IPS-20b (cell line): ENCODE results near the gene UHRF1.

ENCODE experiments used
- H3K27ac ChIP-seq: one replicate; pipeline ENCODE4 v1.5.1; 2013; ENCODE audit warnings: low read length
- H3K27me3 ChIP-seq: 2 replicates; pipeline ENCODE4 v1.6.1; 2013; ENCODE audit warnings: mild to moderate bottlenecking, low read length, inconsistent platforms; ENCODE audit not compliant: insufficient read depth
- H3K36me3 ChIP-seq: 2 replicates; pipeline ENCODE4 v1.6.1; 2013; ENCODE audit warnings: low read depth, mild to moderate bottlenecking, inconsistent platforms, low read length, moderate library complexity; ENCODE audit not compliant: insufficient read depth
- H3K4me1 ChIP-seq: 2 replicates; pipeline ENCODE4 v1.6.1; 2013; ENCODE audit warnings: mild to moderate bottlenecking, control low read depth, inconsistent platforms, low read length, moderate library complexity; ENCODE audit not compliant: insufficient read depth
- H3K4me3 ChIP-seq: 2 replicates; pipeline ENCODE4 v1.5.1; 2013; ENCODE audit warnings: mild to moderate bottlenecking, low read length, inconsistent platforms
- H3K9ac ChIP-seq: 2 replicates; pipeline ENCODE4 v1.6.1; 2013; ENCODE audit warnings: low read depth, mild to moderate bottlenecking, inconsistent platforms, low read length, moderate library complexity
- H3K9me3 ChIP-seq: 2 replicates; pipeline ENCODE4 v1.6.1; 2013; ENCODE audit warnings: mild to moderate bottlenecking, low read depth, low read length, inconsistent platforms; ENCODE audit not compliant: insufficient read depth

Gene UHRF1

GRCh38 chr19:4904481-4904880, 4.8 kb upstream of the UHRF1 start:
- Histone ChIP-seq H3K4me1 (peaks cover 6% of the 10 kb centered on the region), H3K27ac (no peak overlapping the region), H3K36me3 (no peaks in the 10 kb centered on the region), H3K9ac (no peak overlapping the region), H3K4me3 (no peak overlapping the region), H3K9me3 (no peaks in the 10 kb centered on the region), H3K27me3 (peaks cover 12% of the 10 kb centered on the region; the same call in 1 of the 2 replicates)

- peaks cover 12% of the 10 kb centered on the region; the same call in 1 of the 2 replicates for H3K27me3 ChIP-seq
- peaks cover 16% of the 10 kb centered on the region for H3K4me1 ChIP-seq
- no peaks in the 10 kb centered on the region for H3K9me3 ChIP-seq
- H3K27ac ChIP-seq = no peak overlapping the region
- no peak overlapping the region for H3K9ac ChIP-seq
- H3K36me3 ChIP-seq = peaks cover 15% of the 10 kb centered on the region; the same call in 1 of the 2 replicates
- no peak overlapping the region for H3K4me3 ChIP-seq
Observed at GRCh38 chr19:4906963-4907362, 2.3 kb upstream of the UHRF1 start.

GRCh38 chr19:4908360-4908759, 941 bp upstream of the UHRF1 start:
- H3K27me3 ChIP-seq = peaks cover 12% of the 10 kb centered on the region; the same call in 1 of the 2 replicates
- H3K4me1 ChIP-seq = peaks cover 16% of the 10 kb centered on the region
- no peak overlapping the region for H3K4me3 ChIP-seq
- no peaks in the 10 kb centered on the region for H3K9me3 ChIP-seq
- H3K36me3 ChIP-seq = peaks cover 29% of the 10 kb centered on the region
- H3K27ac ChIP-seq = no peak overlapping the region
- no peak overlapping the region for H3K9ac ChIP-seq

GRCh38 chr19:4908781-4909155, 533 bp upstream of the UHRF1 start:
- Histone ChIP-seq H3K9ac (peak overlapping the region; percentile 77; the same call in 1 of the 2 replicates), H3K27ac (no peak overlapping the region), H3K36me3 (peaks cover 34% of the 10 kb centered on the region), H3K27me3 (peaks cover 12% of the 10 kb centered on the region; the same call in 1 of the 2 replicates), H3K9me3 (no peaks in the 10 kb centered on the region), H3K4me1 (peaks cover 16% of the 10 kb centered on the region), H3K4me3 (no peak overlapping the region; the same call in 1 of the 2 replicates)

GRCh38 chr19:4909897-4910593, 744 bp downstream of the UHRF1 start:
- Histone ChIP-seq H3K9ac (peak overlapping the region; percentile 69), H3K4me3 (peak overlapping the region; percentile 93), H3K9me3 (no peaks in the 10 kb centered on the region), H3K27me3 (peaks cover 12% of the 10 kb centered on the region; the same call in 1 of the 2 replicates), H3K4me1 (peaks cover 16% of the 10 kb centered on the region), H3K27ac (no peak overlapping the region), H3K36me3 (peaks cover 46% of the 10 kb centered on the region)

- Histone ChIP-seq H3K4me3 (peak overlapping the region; percentile 93), H3K27ac (no peak overlapping the region), H3K9me3 (no peaks in the 10 kb centered on the region), H3K36me3 (peaks cover 53% of the 10 kb centered on the region), H3K9ac (peak overlapping the region; percentile 69), H3K4me1 (peaks cover 16% of the 10 kb centered on the region), H3K27me3 (peaks cover 12% of the 10 kb centered on the region; the same call in 1 of the 2 replicates)
Observed at GRCh38 chr19:4910594-4911281, 1.4 kb downstream of the UHRF1 start.

GRCh38 chr19:4911314-4911713, 2.0 kb downstream of the UHRF1 start:
- Histone ChIP-seq H3K27me3 (peaks cover 12% of the 10 kb centered on the region; the same call in 1 of the 2 replicates), H3K9ac (peak overlapping the region; percentile 69; the same call in 1 of the 2 replicates), H3K27ac (no peak overlapping the region), H3K4me1 (peaks cover 16% of the 10 kb centered on the region), H3K9me3 (no peaks in the 10 kb centered on the region), H3K4me3 (peak overlapping the region; percentile 93), H3K36me3 (peaks cover 59% of the 10 kb centered on the region)

- Histone ChIP-seq H3K4me3 (peak overlapping the region; percentile 93; the same call in 1 of the 2 replicates), H3K36me3 (peaks cover 63% of the 10 kb centered on the region), H3K27ac (no peak overlapping the region), H3K9ac (peak overlapping the region; percentile 69; the same call in 1 of the 2 replicates), H3K27me3 (peaks cover 12% of the 10 kb centered on the region; the same call in 1 of the 2 replicates), H3K4me1 (peaks cover 16% of the 10 kb centered on the region), H3K9me3 (no peaks in the 10 kb centered on the region)
Observed at GRCh38 chr19:4911786-4912672, 2.7 kb downstream of the UHRF1 start.

GRCh38 chr19:4913996-4914735, 4.9 kb downstream of the UHRF1 start:
- Histone ChIP-seq H3K36me3 (peaks cover 75% of the 10 kb centered on the region), H3K27me3 (no peaks in the 10 kb centered on the region; the same call in 1 of the 2 replicates), H3K4me3 (no peak overlapping the region), H3K27ac (no peak overlapping the region), H3K9ac (no peak overlapping the region), H3K9me3 (no peaks in the 10 kb centered on the region), H3K4me1 (peaks cover 9% of the 10 kb centered on the region)

GRCh38 chr19:4914736-4915501, 5.6 kb downstream of the UHRF1 start:
- Histone ChIP-seq H3K4me3 (no peak overlapping the region), H3K9me3 (no peaks in the 10 kb centered on the region), H3K27me3 (no peaks in the 10 kb centered on the region), H3K9ac (no peak overlapping the region), H3K27ac (no peak overlapping the region), H3K4me1 (peaks cover 9% of the 10 kb centered on the region), H3K36me3 (peaks cover 75% of the 10 kb centered on the region)
